Epidermal melanocyte (primary cell): ENCODE data around the gene CAMSAP1.

Experiments used
- DNase-seq: peaks from one replicate; pipeline ENCODE4 v3.0.0; 2011; ENCODE audit warnings: low spot score; ENCODE audit not compliant: insufficient read length

The CAMSAP1 gene

DNA sequence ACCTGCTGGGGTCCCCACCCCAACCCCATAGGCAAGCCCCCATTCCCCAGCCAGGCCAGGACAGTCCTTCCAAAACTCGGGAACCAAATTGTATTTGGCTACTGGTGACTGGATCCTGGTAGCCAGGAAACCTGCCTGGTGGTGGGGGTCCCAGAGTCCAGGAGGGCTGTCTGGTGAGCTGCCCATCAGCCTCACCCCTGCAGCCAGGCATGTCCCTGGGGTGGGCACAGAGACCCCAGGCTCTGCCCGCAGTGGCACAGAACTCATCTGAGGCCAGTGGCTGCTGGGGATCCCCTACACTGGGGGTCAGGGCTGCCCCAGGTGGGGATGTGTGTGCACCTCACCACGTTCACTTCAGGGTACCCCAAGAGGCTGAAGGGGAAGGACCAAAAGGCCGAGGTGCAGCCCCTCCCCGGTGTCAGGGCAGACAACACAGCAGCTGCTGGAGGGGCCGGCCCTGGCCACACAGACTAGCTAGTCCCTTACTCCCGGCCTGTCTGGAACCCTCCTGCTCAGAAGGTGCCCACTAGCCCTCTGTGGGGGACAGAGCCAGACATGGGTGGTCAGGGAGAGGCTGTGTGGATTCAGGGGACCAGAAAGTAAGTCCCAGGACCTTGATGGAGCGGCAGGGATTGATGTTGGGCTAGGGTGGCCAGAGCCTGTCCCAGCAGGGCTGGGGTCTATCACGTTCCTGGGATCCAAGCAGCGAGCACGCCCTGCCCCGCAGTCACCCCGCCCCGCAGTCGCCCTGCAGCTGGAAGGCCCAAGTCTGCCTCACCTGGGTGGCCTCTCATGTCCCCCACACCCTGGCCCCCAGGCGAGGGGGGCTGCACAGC is 113.9 kb downstream of the CAMSAP1 start:
- no peak for DNase-seq

DNA sequence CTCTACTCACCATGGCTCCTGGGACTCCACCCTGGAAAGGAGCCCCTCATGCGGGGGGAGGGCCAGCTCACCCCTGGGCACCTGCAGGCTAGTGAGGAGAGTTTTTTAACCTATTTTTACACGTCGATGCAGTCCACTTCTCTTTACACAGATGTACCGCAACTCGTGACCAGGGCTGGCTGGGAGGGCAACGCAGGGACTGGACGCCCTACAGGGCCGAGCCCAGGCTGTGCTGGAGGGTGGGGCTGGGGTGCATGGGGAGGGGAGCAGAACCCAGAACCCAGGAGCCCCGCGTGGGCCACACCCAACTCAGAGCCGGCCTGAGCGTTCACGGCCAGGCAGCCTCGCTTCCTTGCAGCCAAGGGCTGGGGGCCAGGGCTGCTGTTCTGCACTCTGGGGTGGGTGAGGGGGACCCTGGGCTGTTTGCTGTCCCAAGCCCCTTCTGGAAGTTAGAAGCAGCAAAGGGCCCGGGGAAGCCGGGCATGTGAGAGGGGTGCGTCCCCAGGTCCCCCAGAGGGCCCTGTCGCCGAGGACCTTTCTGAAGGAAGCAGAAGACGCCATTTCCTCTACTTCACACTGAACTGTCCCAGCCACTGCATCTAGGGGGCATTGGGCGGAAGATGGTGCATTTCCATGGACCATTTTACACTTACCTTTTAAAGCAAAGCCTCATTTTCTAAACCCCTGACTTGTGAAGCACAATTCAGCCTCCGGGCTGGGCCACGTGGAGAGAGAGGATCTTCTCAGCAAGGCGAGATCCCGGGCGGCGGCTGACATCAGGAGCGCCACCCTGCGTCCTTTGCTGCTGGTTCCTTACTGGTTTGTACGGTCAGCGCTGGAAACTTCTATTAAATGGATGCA is 114.8 kb downstream of the CAMSAP1 start:
- no peak for DNase-seq

DNA sequence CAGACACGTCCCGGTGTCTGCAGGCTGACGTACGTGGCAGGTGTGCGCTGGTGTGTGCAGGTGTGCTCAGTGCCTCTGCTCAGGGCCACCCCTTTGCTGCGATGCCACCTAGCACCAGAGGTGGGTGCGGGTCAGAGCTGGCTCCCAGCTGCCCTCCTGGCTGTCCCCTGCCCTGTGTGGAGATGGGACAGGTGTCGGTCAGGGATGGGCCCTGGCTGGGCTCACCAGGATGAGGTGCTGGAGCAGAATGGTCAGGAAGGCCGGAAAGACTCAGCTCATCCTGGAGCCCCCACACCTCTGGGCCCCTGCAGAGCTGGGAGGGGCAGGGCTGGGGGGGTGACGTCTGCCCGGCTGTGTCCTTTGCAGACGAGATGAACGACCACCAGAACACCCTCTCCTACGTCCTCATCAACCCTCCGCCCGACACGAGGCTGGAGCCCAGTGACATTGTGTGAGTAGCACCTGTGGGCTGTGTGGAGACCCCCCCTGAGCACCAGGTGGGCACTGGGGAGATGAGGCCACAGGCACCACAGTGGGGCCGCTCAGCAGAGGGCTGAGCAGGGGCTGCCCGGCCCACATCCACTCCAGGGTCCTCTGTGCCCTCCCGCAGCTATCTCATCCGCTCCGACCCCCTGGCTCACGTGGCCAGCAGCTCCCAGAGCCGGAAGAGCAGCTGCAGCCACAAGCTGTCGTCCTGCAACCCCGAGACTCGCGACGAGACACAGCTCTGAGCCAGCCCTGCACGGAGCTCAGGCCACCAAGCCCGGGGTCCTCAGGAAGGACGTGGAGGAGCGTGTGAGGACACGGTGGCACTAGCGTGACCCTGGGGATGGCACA is 115.7 kb downstream of the CAMSAP1 start:
- no peak for DNase-seq

DNA sequence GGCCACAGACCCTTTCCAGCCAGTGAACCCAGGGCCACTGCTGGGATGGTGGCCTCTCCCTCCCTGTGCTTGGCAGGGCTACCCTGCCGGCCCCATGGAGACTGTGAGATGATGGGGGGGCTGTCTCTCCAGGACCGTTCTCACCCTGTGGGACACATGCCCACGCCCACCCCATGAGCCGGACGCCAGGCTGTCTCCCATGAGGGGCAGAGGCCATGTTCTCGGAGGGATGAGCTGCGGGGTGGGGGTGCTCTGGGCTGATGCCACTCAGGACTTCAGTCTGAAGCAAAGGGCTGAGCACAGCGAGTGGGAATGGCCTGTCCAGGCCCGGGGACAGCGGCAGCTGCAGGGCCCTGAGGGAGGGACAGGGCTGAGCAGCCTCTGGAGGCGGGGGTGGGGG is 116.5 kb downstream of the CAMSAP1 start:
- no peak for DNase-seq

DNA sequence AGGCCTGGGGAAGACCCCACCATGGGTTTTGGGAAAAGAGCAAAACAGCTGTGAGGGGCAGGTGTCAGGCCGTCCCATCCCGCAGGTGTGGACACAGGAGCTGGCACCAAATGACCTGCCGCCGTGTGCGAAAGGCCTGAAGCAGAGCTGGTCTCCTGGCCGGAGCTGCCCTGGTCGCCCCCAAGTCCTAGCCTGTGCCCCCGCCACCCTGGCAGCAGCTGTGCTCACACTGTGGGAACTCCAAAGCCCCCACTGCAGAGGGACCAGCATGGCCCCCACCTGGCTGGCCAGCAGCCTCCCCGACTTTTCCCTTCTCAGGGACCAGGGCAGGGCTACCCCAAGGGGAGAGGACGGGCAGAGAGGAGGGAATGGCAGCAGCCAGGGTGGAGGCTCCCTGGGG is 117.0 kb downstream of the CAMSAP1 start:
- no peak for DNase-seq

DNA sequence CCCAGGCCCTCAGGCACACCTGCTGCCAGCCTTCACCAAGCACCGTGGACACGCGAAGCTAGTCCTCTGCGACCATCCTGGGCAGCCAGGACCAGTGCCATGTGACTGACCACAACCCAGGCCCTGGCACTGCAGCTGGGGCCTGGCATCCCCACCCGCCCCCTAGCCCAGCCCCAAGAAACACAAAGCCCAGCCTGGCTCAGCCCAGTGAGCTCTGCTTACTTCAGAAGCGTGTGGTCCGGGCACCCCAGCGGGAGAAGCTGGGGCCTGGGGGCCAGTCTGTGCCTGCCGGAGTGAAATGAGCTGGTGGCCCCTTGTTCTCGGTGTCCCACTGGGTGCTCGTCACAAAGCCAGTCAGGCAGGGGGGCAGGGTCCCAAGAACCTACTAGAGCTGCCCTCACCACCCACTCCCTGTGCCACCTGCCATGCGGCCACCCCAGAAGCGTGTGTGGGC is 117.5 kb downstream of the CAMSAP1 start:
- no peak for DNase-seq

DNA sequence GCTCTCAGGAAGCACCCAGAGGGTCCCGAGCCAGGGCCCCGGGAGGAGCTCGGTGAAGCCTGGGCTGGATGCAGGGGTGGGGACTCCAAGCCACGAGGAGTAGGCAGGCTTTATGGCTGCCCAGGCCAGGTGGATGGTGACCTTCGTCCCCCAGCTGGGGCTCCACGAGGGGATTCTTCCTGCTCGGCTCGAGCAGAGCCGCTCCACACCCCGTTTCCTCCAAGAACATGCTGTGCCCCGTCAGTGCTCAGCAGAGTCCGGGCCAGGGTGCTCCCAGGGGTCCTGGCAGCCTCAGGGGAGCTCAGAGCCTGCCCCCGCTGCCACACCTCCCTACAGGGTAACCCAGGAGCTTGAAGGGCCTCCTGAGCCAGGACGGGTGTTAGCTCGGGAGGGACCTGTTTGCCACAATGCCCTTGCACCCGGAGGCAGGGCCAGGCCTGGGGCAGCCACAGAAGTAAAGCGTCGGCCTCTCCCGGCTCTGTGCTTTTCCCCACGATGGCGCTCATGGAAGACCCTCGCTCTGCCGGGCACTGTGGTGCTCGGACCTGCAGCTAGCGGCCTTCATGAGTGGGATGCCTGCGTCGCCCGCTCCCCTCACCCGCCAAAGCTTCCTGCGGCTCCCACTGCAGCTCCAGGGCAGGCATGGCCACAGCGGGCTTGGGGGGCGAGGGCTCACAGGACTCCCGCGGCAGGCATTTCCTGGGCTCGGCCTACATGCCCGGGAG is 118.6 kb downstream of the CAMSAP1 start:
- DNase-seq, result no peak

DNA sequence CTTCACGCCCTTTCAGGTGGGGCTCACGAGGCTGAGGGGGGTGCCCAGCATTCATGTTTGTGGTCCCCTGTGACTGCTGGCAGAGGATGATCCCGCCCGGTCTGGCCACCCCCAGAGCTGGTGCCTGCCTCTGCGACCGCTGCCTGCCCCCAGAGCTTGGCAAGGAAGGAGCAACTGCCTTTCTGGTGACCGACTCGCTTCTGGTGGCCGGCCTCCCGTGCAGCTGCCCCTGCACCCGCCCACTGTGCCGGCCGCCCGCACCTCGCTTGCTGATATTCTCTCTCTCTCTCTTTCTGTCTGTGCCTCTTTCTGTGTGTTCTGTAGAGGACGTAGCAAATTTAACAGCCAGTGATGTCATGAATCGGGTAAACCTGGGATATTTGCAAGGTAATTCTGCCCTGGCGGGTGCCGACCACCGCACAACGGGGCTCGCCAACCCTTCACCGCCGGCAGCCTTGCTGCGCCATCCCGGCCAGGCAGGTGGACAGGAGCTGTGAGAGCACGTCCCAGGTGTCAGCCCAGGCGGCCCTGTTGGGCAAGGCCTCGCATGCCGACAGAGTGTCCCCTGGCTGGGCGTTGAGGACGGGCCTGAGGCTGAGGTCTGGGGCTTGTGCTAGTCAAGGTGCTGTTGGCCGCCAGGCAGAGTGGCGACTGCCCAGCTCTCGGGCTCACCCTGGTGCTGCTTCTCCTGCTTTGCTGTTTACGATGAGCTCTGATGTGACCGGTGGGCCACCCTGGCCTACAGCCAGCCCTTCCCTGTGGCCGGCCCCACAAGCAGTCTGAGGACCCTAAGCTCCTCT is 119.4 kb downstream of the CAMSAP1 start:
- DNase-seq, result no peak

DNA sequence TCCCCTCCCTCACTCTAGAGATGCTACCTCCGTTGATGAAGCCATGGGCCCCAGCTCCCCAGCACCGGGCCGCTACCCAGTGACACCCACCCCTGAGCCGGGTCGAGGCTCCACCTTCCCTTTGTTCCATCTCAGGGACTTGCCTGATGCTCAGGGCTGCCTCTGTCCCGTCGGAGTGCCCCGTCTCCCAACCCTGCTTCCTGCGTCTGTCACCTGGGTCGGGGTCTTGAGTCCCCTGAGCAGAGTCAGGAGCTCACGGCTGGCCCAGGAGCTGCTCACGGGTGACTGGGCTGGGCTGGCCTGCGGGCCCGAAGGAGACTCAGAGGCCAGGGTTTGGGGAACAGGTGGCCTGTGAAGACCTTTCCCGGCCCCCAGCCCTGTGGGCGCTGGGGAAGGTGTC is 120.0 kb downstream of the CAMSAP1 start:
- DNase-seq, result no peak

DNA sequence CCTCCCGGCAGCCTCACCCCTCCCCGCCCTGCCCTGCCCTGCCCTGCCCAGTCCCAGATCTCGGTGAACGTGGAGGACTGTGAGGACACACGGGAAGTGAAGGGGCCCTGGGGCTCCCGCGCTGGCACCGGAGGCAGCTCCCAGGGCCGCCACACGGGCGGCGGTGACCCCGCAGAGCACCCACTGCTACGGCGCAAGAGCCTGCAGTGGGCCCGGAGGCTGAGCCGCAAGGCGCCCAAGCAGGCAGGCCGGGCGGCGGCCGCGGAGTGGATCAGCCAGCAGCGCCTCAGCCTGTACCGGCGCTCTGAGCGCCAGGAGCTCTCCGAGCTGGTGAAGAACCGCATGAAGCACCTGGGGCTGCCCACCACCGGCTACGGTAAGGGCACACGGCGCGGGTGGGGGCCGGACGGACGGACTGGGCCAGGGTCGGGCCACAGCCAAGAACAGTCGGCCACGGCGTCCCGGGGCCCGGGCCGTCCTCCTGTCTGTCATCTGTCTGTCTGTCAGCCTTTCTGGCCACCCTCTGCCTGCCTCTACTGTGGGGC is 121.1 kb downstream of the CAMSAP1 start:
- DNase-seq, result no peak

DNA sequence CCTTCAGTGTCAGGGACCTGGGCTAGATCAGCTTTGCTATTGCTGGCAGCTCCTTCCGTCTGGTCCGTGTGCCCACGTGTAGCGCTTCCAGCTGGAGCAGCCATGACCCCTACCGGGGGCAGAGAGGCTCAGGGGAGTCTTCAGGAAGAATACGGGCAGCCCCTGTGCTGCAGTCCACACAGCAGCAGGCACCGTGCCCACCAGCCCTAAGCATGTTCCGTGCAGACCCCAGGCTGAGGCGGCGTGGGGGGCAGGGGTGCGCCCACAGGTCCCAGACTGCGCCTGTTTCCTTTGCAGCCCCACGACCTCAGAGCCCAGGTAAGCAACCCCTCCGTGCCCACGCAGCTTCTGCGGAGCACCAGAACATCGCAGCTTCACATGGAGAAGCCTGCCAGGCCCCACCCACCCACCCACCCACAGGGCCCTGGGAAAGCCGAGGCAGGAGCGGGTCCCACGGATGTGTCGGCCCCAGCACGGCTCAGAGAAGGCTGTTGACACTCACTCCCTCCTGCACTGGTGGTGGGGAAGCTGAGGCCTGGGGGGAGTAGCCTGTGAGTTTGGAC is 122.3 kb downstream of the CAMSAP1 start:
- DNase-seq, result no peak

DNA sequence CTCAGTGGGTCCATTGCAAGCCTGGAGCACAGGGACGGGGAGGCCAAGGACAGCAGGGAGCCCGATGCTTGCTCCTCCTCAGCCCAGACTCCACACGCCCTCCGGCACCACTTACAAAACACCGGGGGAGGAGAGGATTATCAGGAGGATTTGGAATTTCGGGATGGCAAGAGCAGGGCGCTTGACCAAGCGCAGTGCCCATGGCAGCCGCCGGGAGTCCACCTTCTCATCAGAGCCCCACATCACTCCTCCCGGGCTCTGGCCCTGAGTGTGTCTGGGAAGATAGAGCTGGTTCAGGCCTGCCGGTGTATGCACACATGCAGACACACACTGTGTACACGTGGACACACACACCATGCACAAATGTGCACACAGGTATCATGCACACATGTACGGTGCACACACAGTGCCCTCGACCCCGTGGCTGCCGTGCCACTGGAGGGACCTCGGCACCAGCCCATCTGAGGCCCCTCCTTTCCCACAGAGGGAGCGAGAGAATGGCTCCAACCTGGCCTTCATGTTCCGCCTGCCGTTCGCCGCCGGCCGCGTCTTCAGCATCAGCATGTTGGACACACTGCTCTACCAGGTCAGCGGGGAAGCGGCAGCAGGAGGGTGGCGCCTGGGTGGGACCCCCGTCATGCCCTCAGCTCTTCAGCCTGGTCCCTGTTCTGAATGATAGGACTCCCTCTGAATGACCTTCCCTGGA is 123.7 kb downstream of the CAMSAP1 start:
- DNase-seq, result no peak

DNA sequence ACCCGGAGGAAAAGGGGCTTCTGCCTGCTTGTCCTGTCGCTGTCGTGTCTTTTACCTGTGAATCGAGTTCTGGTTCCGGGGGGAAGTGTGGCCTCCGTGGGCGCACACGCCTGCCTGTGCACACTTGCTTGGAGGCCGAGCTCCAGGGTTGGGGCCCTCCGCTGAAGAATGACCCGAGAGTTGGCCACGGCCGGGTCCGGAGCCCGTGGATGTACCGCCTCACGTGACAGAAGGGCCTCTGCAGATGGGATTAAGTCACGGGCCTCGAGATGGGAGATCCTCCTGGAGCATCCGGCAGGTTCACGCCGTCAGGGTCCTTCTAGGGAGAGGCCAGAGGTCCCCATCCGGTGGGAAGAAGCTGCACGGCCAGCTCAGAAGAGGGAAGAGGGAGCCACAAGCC is 124.4 kb downstream of the CAMSAP1 start:
- DNase-seq, result no peak

DNA sequence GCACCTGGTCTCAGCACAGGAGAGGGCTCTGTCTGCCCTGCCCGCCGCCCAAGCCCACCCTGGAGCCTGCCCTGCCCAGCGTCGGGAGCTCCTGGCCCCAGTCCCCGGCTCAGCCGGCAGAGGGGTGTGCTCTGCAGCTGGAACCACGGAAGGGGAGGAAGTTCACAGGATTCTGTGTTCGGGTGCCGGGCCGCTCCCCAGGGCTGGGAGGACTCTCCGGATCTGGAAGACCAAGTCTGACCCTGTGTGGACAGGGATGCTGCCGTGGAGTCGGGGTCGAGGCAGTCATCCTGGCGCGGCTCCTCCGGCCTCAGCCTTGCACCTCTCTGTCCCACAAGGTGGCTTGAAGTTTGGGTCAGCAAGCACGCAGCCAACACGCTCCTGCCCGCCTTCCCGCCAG is 126.7 kb downstream of the CAMSAP1 start:
- DNase-seq, result no peak

DNA sequence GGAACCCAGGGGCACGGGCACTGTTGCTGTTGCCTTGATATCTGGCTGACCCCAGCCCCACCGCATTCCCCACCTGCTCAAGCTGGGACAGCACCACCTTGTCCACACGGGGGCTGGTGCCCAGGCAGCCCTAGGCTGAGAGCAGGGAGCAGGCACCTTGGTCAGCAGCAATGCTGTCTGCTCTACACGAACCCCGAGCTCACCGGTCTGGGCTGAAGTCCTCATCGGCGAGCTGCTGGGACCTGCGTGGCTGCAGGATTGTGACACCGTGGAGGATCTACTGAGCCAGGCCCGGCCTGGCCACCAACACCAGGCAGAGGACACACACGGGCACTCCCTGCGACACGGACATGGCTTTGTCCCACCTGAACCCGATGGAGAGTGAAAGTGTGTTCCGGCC is 127.3 kb downstream of the CAMSAP1 start:
- no peak for DNase-seq

DNA sequence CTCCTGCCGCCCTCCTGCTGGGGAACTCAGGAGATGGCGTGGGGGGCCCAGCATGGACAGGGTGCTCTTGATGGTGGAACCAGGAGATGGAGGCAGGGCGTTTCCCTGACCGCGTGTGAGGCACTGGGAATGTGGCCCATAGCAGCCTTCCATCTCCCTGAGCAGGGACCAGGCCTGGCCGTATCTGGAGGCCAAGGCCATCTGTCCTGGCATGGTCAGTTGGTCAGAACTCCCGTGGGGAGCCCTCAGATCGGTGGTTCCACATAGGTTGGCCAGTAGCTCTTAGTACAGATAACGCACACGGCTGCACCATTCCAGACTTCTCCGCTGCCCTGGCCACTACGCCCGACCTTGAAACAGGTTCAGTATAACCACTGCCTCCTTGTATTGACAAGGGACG is 127.8 kb downstream of the CAMSAP1 start:
- no peak for DNase-seq

DNA sequence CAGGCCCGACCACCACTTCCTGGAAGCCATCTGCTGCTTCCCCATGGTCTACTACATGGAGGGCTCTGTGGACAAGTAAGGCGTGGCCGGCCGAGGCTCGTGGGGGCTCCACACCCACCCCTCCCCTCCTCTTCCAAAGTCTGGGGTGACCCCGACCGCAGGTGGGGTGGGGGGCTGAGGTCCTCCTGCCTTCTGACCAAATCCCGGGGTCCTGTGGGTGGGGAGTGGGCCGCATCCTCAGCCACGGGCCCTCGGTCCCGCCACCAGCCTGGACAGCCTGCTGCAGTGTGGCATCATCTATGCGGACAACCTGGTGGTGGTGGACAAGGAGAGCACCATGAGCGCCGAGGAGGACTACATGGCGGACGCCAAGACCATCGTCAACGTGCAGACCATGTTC is 128.9 kb downstream of the CAMSAP1 start:
- no peak for DNase-seq

DNA sequence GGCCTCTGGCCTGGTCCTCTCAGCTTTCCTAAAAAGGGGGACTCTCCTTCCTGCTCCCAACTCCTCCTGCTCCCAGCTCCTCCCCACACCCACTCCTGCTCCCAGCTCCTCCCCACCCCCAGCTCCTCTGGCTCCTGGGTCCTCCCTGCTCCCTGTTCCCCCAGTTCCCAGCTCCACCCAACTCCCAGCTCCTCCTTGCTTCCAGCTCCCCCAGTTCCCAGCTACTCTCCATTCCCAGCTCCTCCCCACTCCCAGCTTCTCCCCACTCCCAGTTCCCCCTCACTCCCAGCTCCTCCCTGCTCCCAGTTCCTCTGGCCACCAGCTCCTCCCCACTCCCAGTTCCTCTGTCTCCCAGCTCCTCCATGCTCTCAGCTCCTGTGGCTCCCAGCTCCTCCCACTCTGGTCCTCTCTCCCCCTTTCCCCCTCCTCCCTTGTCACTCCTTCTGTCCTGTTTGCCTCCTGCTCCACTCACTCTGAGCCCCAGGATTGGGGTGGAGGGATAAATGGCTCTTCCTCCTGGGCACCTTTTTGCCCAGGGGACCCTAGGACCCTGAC is 129.6 kb downstream of the CAMSAP1 start:
- DNase-seq, result no peak
